Body of pancreas (tissue), 4 donors: ENCODE results near the gene IL21R.

ENCODE experiments used
- POLR2A ChIP-seq, 3 donors: fragments of 450-650 bp; IDR thresholded peaks; one replicate each; pipeline ENCODE4 v1.6.1; 2016; ENCODE audit warnings: antibody characterized with exemption in 3 of 3, mild to moderate bottlenecking in 2 of 3
- TF ChIP-seq, protein P1 (sequence below), 7 experiments: fragments of 450-650 bp in 4 of 7; fragments of 200-600 bp in 3 of 7; sonication (generic) in 3 of 7; IDR thresholded peaks; one replicate each; pipeline ENCODE4 v1.5.1; 2016 to 2019; ENCODE audit warnings: antibody characterized with exemption in 7 of 7

DNA sequence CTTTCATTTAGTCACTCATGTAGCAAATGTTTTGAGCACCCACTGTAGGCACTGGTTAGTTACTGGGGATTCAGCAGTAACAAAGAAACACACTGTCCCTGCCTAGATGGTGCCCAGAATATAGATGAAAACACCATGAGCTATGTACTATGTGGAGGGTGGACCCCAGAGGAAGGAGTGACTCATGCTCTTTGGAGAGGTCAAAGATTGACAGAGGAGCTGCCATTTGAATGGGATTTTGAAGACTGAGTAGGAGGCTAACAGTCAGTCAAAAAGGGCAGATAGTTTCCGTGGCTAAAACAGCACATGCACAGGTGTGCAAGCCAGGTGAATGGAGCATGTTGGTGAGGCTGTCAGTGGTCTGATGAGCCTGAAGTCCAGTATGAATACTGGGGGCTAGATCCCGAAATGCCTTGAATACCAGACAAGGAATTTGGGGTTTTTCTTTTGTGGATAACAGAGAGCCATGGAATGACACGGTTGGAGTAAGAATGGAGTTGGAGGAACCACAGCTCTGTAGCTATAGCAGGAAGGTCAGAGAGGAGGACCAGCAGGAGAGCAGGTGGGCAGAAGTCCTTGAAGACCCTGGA is 6.1 kb downstream of the IL21R start:
- TF ChIP-seq, protein P1, sequence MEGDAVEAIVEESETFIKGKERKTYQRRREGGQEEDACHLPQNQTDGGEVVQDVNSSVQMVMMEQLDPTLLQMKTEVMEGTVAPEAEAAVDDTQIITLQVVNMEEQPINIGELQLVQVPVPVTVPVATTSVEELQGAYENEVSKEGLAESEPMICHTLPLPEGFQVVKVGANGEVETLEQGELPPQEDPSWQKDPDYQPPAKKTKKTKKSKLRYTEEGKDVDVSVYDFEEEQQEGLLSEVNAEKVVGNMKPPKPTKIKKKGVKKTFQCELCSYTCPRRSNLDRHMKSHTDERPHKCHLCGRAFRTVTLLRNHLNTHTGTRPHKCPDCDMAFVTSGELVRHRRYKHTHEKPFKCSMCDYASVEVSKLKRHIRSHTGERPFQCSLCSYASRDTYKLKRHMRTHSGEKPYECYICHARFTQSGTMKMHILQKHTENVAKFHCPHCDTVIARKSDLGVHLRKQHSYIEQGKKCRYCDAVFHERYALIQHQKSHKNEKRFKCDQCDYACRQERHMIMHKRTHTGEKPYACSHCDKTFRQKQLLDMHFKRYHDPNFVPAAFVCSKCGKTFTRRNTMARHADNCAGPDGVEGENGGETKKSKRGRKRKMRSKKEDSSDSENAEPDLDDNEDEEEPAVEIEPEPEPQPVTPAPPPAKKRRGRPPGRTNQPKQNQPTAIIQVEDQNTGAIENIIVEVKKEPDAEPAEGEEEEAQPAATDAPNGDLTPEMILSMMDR (IDR thresholded peaks at IDR 0.05): no peak
- no peak for TF ChIP-seq POLR2A (IDR thresholded peaks at IDR 0.05)
